NCI-H128 (cell line): Measurements from ENCODE around the gene DUSP16.
"Not testable (repeated sequence)": the region's sequence is repeated elsewhere in the genome, so short reads cannot be mapped to it uniquely, and the experiment has no call there.

Experiments used
- DNase-seq: peaks from one replicate; lab custom pipeline; 2025; ENCODE audit not compliant: unreplicated experiment; lab: John Stamatoyannopoulos, UW

The DUSP16 gene

DNA sequence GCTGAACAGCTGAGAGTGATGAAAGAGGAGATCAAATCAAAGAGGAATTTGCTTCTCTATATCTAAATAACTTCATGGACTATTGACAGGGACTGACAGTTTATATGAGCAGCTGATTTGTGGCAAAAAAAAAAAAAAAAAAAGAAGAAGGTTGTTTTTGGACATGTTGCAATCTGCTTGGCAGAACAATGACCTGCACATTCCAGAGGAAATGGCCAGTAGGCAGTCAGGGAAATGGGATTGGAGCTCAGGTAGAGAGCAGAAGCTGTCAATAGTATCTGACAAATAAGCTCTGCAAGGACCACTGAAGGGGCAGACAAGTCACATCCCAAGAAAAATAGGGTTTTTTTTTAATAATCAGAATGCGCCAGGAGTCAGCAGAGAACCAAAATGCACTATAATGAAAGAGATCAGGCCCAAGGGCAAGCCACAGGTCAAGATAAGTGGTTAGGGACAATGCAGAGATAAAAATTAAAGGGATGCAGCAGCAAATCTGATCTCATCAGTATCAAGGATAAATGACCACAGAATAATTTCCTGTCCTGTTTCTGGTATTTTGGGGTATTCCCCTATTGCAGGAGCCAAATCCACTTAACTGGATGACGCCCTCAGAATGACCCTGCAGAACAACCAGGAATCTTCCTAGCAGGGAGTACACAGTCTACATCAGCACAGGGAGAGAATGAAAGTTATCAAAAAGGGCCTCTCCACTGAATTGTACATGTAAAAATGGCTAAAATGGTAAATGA, 22.6 kb upstream of the DUSP16 start:
- no peak for DNase-seq

DNA sequence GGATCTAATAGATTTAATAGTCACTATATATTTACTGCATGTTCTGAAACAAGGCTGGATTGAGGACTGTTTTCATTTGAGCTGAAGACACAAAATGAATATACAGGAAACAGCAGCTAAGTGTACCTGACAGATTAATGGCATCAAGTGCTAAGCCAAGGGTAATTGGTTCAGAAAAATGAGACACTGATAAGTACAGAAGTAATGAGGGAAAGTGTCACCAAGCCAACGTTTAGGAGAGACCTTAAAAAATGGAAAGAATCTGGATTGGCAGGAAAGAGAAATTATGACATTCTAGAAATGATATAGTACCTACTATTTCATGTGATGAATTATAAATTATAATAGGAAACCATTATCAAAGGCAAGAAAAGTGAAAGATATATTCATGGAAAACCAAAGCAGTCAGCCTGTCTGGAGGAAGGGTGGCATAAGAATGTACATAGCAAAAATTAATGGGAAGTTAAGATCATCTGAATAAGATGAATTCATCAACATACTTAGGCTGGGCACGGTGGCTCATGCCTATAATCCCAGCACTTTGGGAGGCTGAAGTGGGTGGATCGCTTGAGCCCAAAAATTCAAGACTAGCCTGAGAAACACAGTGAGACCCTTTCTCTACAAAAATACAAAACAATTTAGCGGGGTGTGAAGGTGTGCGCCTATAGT, 21.0 kb upstream of the DUSP16 start:
- DNase-seq = no peak

DNA sequence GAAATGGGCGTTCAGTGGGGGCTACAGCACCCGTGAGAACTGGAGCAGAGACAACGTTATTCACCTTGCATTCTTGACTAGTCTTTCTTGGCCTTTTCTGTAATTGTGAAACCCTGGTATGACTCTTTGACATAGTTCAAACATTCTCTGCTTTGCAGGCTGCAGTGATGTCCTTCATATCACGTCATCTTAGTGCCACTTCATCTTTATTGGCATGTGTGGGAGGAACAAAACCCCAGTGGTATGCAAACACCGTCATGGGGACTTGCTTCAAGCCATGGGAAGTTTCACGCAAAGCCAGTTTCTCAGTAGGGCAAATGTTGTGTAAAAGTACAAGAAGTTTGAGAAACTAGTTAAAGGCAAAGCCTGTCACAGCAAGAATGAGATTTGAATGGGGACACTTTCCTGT, 20.2 kb upstream of the DUSP16 start:
- DNase-seq = no peak

- DNase-seq = no peak
These were observed 19.7 kb upstream of the DUSP16 start for GRCh38 chr12:12582193-12582881.

DNA sequence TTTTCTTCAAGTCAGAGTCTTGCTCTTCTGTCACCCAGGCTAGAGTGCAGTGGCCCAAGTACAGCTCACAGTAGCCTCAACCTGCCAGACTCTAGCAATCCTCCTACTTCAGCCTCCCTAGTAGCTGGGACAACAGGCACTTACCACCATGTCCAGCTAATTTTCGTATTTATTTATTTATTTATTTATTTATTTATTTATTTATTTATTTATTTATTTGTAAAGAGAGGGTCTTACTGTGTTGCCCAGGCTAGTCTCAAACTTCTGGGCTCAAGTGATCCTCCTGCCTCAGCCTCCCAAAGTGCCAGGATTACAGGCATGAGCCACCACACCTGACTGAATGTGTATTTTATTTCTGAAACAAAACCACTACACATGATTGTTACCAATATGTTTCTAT, 18.1 kb upstream of the DUSP16 start:
- not testable (repeated sequence) for DNase-seq

GRCh38 chr12:12577786-12578185, 15.1 kb upstream of the DUSP16 start:
- no peak for DNase-seq

GRCh38 chr12:12572659-12573058, 10.0 kb upstream of the DUSP16 start:
- DNase-seq = no peak

GRCh38 chr12:12565971-12566370, 3.3 kb upstream of the DUSP16 start:
- not testable (repeated sequence) for DNase-seq

DNA sequence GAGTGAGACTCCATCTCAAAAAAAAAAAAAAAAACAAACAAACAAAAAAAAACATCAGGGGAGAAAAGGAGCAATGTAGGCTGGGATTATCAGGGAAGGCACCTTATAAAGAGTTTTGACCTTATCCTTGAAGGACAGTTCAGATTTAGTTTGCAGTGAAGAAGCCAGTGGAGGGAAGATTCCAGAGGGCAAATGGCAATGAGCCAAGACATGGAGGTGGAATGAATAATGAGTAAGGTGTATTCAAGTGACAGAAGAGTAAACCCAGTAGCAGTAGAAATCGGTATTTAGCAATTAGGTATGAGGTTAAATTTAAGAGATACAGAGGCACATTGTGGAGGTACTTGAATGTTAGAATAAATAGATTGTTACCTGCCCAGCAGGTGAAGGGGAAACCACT, 2.2 kb upstream of the DUSP16 start:
- no peak for DNase-seq

- no peak for DNase-seq
These were observed 746 bp upstream of the DUSP16 start for GRCh38 chr12:12563290-12563928.

DNA sequence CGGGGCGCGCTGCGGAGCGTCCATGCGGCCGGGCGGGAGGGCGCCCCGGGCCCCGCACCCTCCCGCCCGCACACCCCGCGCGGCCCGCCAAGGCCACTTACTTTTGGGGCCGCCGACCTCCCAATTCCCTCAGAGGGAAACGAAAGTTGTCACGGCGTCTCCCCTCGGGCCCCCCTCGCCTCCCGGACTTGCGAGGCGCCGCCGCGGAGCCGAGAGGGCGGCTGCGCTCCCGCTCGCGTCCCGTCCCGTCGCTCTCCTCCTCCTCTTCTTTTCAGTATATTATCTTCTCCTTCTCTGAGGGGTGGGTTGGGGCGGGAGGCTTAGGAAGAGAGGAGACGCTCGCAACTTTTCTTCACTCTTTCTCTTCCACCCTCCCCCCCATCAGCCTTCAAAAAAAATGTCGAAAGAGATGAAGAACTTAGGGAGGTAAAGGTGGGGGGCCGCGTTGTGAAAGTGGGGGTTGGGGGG, 613 bp downstream of the DUSP16 start:
- DNase-seq = no peak

DNA sequence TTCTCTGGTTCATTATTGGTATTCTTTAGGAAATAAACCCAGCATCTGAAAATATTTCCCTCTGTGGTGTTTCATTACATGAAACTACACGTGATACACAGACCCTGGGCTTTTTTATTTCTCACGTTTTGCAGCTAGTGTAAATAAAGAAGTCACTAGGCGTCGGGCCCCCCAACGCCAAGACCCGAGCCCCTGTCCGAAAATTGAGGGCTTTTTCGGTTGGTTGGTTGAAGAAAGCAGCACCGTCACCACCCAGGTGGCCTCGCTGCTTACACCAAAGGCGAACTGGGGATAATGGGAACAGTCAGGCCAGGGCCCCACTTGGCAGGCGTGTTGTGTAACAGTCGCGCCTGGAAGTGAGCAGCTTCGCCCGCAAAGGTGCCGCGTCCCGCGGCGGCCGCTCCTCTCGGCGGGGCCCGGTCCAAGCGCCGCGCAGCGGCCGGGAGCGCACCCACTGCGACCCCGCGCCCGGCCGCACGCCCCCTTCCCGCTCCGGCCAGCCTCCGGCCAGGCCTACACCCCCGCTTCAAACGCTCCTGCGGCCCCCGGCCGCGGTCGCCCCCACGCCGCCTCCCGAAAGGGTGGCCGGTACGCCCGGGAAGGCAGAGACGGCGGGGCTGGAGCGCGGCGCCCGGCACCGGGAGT, 1.2 kb downstream of the DUSP16 start:
- no peak for DNase-seq

DNA sequence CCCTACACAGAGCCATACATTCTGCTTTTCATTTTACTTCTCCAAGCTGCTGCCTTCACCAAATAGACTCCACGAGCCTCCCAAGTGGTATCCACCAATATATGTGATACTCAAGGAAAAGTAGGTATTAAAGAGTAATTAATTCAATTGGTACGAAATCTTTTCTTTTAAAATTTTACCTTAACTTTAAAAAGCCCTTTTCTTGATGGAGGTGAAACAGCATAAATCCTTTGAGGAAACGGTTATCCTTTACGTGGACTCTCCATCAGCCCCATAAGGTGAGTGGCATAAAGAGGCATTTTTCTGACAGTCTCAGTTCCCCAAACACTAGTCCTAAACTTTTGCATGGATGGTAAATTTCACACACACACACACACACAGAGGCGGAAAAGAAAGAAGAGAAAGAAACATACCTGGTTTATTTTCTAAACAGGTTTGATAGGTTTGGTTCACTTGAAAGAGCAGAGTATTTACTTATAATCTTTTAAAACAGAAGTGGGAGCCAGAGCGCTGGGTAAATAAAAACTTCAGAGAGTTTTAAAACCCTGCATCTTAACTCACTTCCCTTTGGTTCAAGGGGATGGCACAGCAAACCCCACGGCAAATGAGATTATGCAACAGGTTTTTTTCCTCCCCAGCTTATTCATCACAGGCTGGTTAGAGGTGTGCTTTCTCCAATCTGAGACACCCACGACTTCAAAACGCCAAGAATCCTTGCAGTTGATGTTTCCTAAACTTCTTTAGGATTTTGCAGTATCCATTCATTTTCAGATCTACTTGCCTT, 1.9 kb downstream of the DUSP16 start:
- DNase-seq = peak; percentile 37

GRCh38 chr12:12559719-12560296, 2.9 kb downstream of the DUSP16 start:
- no peak for DNase-seq

DNA sequence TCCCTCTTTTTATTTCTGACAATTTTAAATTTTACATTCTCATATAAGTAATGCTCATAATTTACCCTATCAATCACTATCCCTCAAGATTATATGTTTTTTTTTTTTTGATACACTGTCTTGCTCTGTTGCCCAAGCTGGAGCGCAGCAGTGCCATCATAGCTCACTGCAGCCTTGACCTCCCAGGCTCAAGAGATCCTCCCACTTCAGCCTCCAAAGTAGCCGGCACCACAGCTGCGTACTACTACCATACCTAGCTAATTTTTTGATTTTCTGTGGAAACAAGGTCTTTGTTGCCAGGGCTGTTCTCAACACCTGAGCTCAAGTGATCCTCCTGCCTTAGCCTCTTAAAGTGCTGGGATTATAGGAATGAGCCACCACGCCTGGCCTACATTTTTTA, 4.4 kb downstream of the DUSP16 start:
- no peak for DNase-seq

DNA sequence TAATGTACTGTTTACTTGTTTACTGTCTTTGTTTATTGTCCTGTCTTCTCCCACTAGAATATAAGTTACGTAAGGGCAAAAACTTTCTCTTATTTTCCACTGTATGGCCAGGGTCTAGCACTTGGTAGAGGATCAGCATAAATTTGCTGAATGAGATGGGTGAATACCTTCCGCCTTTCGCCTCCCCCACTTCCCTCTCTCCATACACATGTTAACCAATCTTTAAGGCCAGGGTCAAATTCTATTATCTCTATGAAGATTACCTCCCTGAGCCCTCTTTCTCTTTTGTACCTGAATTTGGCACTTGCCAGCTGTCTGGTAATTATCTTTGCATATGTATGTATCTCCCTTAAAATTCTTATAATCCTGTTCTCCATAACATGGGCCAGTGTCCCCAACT, 4.9 kb downstream of the DUSP16 start:
- no peak for DNase-seq

DNA sequence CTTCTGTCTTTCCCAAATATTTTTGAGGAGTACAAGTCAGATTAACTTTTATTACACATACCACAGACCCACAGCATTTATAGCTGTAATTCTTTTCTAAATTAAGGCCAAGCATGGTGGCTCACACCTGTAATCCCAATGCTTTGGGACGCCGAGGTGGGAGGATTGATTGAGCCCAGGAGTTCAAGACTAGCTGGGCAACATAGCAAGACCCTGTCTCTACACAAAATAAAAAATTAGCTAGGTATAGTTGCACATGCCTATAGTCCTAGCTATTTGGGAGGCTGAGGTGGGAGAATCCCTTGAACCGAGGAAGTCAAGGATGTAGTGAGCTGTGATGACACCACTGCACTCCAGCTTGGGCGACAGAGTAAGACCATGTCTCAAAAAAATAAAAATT, 7.0 kb downstream of the DUSP16 start:
- no peak for DNase-seq

GRCh38 chr12:12553208-12553785, 9.4 kb downstream of the DUSP16 start:
- no peak for DNase-seq

- no peak for DNase-seq
These were observed 11.5 kb downstream of the DUSP16 start for GRCh38 chr12:12551115-12551514.

GRCh38 chr12:12550277-12550676, 12.4 kb downstream of the DUSP16 start:
- no peak for DNase-seq
